RWPE1 (cell line): ENCODE measurements around the gene PAPOLG.
"Not testable (repeated sequence)": the region's sequence is repeated elsewhere in the genome, so short reads cannot be mapped to it uniquely, and the experiment has no call there.

Experiments used
- CTCF ChIA-PET: fragments of 350-600 bp; sonication (Branson Sonifier 250); formaldehyde crosslinking; extraction: SDS; loops from one replicate; lab custom pipeline; 2021; lab: Yijun Ruan, JAX
- POLR2A ChIA-PET: fragments of 400-600 bp; formaldehyde crosslinking; extraction: SDS; loops from one replicate; lab custom pipeline; 2020; ENCODE audit warnings: antibody characterized with exemption; ENCODE audit not compliant: low non-redundant PET; lab: Yijun Ruan, JAX
- DNase-seq: peaks from one replicate; pipeline ENCODE4 v3.0.0; 2012; ENCODE audit warnings: low spot score
- H3K27ac ChIP-seq: fragments of 450-650 bp; 2 replicates; pipeline ENCODE4 v1.5.1; 2017
- CTCF ChIP-seq: fragments of 450-650 bp; conservative IDR thresholded peaks from 2 replicates; pipeline ENCODE4 v1.5.1; 2017; ENCODE audit warnings: low read depth, mild to moderate bottlenecking

Gene PAPOLG

DNA sequence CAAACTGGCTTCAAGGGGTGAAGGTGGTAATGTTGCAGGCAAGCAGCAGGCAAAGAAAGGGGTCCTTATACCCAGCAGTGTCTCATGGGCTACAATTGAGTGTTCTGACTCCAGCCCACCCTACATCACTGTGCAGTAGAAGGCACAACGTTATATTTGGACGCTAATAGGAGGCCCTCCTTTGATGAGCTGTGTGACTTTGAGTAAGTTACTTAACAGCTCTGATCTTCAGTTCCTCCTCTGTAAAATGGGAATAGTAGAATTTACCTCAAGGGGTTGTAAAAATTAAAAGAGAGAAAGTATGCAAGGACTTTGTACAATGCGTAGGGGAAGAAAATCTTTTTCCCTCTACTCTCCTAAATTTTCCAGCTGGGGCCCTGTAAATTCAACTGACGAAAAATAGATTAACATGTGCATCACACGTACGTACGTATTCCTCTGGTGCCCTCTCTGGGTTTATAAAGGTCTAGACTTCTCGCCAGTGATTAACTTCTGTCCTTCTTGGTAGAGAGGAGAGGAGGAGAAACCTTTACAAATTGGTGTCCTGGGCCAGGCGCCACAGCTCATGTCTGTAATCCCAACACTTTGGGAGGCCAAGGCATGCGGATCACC is 67.7 kb downstream of the PAPOLG start:
- DNase-seq, result no peak
- no peak for TF ChIP-seq CTCF
- no peak overlapping the region for H3K27ac ChIP-seq
- POLR2A ChIA-PET, result no interaction called here
- CTCF ChIA-PET, result no interaction called here

- ChIA-PET CTCF (no interaction called here), POLR2A (no interaction called here)
- H3K27ac ChIP-seq, result no peak overlapping the region
- no peak for TF ChIP-seq CTCF
- DNase-seq, result no peak
Observed at GRCh38 chr2:60825666-60826065, 69.6 kb downstream of the PAPOLG start.

DNA sequence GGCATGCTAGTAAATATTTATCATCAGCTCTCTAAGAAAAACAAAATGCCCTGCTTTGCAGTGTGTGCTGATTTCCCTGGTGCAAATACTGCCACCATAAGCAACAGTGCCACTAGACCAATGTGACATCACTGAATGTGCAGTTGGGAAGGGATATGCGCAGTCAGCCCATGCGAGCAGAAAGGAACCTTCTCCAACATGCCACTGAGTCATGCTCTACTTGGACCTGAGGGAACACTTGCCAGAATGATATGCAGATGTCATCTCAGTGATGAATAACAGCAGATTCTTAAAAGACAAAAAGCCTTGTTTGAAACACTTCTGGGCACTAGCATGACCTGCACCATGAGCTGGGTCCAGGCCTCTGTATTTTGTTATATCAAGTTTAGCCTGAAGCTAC is 70.0 kb downstream of the PAPOLG start:
- no peak for DNase-seq
- no peak overlapping the region for H3K27ac ChIP-seq
- TF ChIP-seq CTCF, result no peak
- CTCF ChIA-PET, result no interaction called here
- POLR2A ChIA-PET, result no interaction called here

- DNase-seq, POLR2A ChIA-PET, H3K27ac ChIP-seq, CTCF ChIA-PET: not testable (repeated sequence)
Observed at GRCh38 chr2:60826860-60827259, 70.8 kb downstream of the PAPOLG start.

DNA sequence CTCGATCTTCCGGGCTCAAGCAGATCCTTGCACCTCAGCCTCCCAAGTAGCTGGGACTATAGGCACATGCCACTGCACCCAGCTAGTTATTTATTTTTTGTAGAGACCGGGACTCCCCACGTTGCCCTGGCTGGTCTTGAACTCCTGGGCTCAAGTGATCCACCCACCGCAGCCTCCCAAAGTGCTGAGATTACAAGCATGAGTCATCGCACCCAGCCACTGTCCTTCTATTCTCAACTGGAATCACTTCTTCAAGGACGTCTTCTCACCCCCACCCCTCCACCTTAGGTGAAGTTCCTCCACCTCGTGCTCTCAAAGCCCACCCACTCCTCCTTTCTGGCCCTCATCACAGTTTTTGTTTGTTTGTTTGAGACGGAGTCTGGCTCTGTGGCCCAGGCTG is 71.3 kb downstream of the PAPOLG start:
- CTCF ChIA-PET, result no interaction called here
- POLR2A ChIA-PET, result no interaction called here
- TF ChIP-seq CTCF, result no peak
- no peak for DNase-seq
- H3K27ac ChIP-seq, result no peak overlapping the region

GRCh38 chr2:60830991-60831390 is 74.9 kb downstream of the PAPOLG start:
- peak; percentile 40 for DNase-seq
- ChIA-PET POLR2A (no interaction called here), CTCF (no interaction called here)
- TF ChIP-seq CTCF, result no peak
- H3K27ac ChIP-seq, result no peak overlapping the region

- ChIA-PET CTCF (no interaction called here), POLR2A (no interaction called here)
- no peak for DNase-seq
- H3K27ac ChIP-seq, result no peak overlapping the region
- TF ChIP-seq CTCF, result no peak
Observed at GRCh38 chr2:60831921-60832320, 75.9 kb downstream of the PAPOLG start.
